ENCODE measurements around the gene IDUA.
A peak's percentile ranks its signal among the peaks of the same experiment; 100 is the strongest.

IDUA gene

GRCh38 chr4:989722-990471 lies 3.1 kb downstream of the IDUA start:
- no peak for DNase-seq (ENCODE audit: low read depth)

GRCh38 chr4:990746-991367 lies 4.0 kb downstream of the IDUA start:
- no peak overlapping the region for H3K4me3 ChIP-seq (ENCODE audit: low read depth, low read length)
- TF ChIP-seq CTCF (conservative IDR thresholded peaks at IDR 0.05; ENCODE audit: low read depth, low read length): no peak
- no peak for DNase-seq (ENCODE audit: low read depth)

More at GRCh38 chr4:989722-990471, 3.1 kb downstream of the IDUA start:
- TF ChIP-seq CTCF (conservative IDR thresholded peaks at IDR 0.05; ENCODE audit: low read depth, low read length): no peak
- no peak overlapping the region for H3K4me3 ChIP-seq (ENCODE audit: low read depth, low read length)

- no peak overlapping the region for H3K4me3 ChIP-seq (ENCODE audit: low read depth, low read length)
- no peak for TF ChIP-seq CTCF (conservative IDR thresholded peaks at IDR 0.05; ENCODE audit: low read depth, low read length)
- no peak for DNase-seq (ENCODE audit: low read depth)
Measured at GRCh38 chr4:991451-992296, 4.8 kb downstream of the IDUA start.

GRCh38 chr4:992297-993110 lies 5.7 kb downstream of the IDUA start:
- TF ChIP-seq CTCF (conservative IDR thresholded peaks at IDR 0.05; ENCODE audit: low read depth, low read length): no peak
- peak; percentile 79 for DNase-seq (ENCODE audit: low read depth)
- peak overlapping the region; percentile 46 for H3K4me3 ChIP-seq (ENCODE audit: low read depth, low read length)

GRCh38 chr4:993111-994029 lies 6.5 kb downstream of the IDUA start, which contains the start of gene SLC26A1:
SLC26A1 (minus strand) TSS chr4:993404; CDS start chr4:991703, 1,701 bp downstream.
- no peak for DNase-seq (ENCODE audit: low read depth)
- TF ChIP-seq CTCF (conservative IDR thresholded peaks at IDR 0.05; ENCODE audit: low read depth, low read length): no peak
- H3K4me3 ChIP-seq (ENCODE audit: low read depth, low read length): peak within 1 kb of the TSS; percentile 46

All from choroid plexus epithelial cell (primary cell).